ENCODE measurements around the gene TBC1D14. TPM values are rescaled to one million over a fixed set of nuclear protein-coding genes. Genes with fewer than 3 reads are reported as not detected.

The TBC1D14 gene
- polyA plus RNA-seq, 1 of the 3 experiments (the other 2 are of a cell fraction), result 39.5 TPM

DNA sequence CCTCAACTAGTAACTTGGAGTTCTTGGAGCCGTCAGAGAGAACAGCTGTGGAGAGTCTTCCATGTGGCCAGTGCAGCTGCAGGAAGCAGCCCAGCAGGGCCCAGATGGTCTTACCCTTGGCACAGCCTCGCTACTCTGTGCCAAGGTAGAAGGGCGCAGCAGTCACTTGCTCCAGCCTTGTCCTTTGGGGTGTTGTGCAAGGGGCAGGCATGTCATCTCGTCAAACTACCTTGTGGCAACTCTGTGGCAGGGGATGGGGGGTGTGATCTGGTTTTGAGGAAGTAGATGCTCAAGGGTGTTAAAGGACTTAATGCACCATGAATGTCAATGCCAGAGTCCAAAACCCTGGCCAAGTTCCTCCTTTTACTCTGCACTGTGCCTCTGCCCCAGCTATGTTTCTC lies 34.2 kb upstream of the TBC1D14 start:
- ChIA-PET CTCF (interaction anchor here (1.3 to 7.9 kb wide), 6 partner anchors 10 to 329 kb away, joined by 3 to 204 read pairs (median 34); partner anchors contain the start of genes BLOC1S4 and KIAA0232), POLR2A (no interaction called here)
- no peak for TF ChIP-seq RXRA (IDR thresholded peaks at IDR 0.05; ENCODE audit: borderline replicate concordance, low read depth)
- TF ChIP-seq, protein P1, sequence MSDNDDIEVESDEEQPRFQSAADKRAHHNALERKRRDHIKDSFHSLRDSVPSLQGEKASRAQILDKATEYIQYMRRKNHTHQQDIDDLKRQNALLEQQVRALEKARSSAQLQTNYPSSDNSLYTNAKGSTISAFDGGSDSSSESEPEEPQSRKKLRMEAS (IDR thresholded peaks at IDR 0.05; ENCODE audit: low read depth), result no peak
- TF ChIP-seq TEAD4 (IDR thresholded peaks at IDR 0.05; ENCODE audit: borderline replicate concordance, insufficient read depth), result no peak
- Histone ChIP-seq H3F3A (replicated peaks; ENCODE audit: insufficient read depth) (peaks cover 5% of the 10 kb centered on the region), H3K27ac (ENCODE audit: low read depth in 2 of 2, low read length in 1 of 2) (no peak overlapping the region), H3K36me3 (replicated peaks in 1 of 2; ENCODE audit: control insufficient read depth in 1 of 2, insufficient read depth in 2 of 2, low read length in 1 of 2) (peaks cover 17 to 73% of the 10 kb centered on the region in 2 experiments), H3K27me3 (ENCODE audit: insufficient read depth) (no peaks in the 10 kb centered on the region), H3K4me3 (ENCODE audit: low read depth in 2 of 2, low read length in 1 of 2) (no peak overlapping the region), H3K9me2 (no peaks in the 10 kb centered on the region), H3K4me2 (no peak overlapping the region), H2AFZ (ENCODE audit: low read depth) (no peak overlapping the region), H3K79me2 (ENCODE audit: insufficient read depth) (no peaks in the 10 kb centered on the region; the same call in 1 of the 2 replicates), H3K9me3 (no peaks in the 10 kb centered on the region), H3K9ac (no peak overlapping the region), H4K20me1 (ENCODE audit: insufficient read depth) (peaks cover 14% of the 10 kb centered on the region), H3K4me1 (ENCODE audit: control insufficient read depth in 1 of 2, insufficient read depth in 2 of 2, low read depth in 1 of 2, low read length in 1 of 2) (no peaks in the 10 kb centered on the region)
- DNase-seq, result no peak
- 71% methylated on average over 1 of the region's 4 CpGs for WGBS (ENCODE audit: low lambda C conversion rate)

DNA sequence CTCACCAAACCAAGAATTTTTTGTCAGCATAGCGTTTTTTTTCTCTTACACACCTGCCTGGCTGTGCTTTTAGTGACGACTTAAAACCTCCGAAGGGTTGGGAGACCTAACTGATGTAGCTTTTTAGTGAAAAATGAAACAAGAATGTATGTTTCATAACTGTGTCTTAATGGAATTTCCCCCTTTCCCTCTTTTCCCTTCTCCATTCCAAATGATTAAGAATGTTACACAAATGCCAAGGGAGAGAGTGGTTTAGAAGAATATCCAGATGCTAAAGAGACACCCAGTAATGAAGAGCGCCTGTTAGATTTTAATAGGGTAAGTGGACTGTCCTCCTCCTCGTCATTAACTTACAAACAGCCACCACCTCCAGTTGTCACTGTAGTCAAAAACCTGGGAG lies 33.2 kb upstream of the TBC1D14 start:
- no peak overlapping the region for H2AFZ ChIP-seq (ENCODE audit: low read depth)
- H3K4me2 ChIP-seq, result no peak overlapping the region
- H3K27me3 ChIP-seq (ENCODE audit: insufficient read depth), result no peaks in the 10 kb centered on the region
- H3K4me3 ChIP-seq (ENCODE audit: low read depth in 2 of 2, low read length in 1 of 2), result no peak overlapping the region
- H3K79me2 ChIP-seq (ENCODE audit: insufficient read depth), result no peaks in the 10 kb centered on the region; the same call in 1 of the 2 replicates
- ChIA-PET POLR2A (no interaction called here), CTCF (interaction anchor here (3.8 to 7.9 kb wide), 3 partner anchors 9 to 156 kb away, joined by 43 to 204 read pairs (median 57); partner anchors contain the start of gene BLOC1S4)
- no peak overlapping the region for H3K27ac ChIP-seq (ENCODE audit: low read depth in 2 of 2, low read length in 1 of 2)
- H3K9ac ChIP-seq, result no peak overlapping the region
- H3K36me3 ChIP-seq (replicated peaks in 1 of 2; ENCODE audit: control insufficient read depth in 1 of 2, insufficient read depth in 2 of 2, low read length in 1 of 2), result peaks cover 16 to 82% of the 10 kb centered on the region in 2 experiments
- 91% methylated on average over 5 of the region's 5 CpGs for WGBS (ENCODE audit: low lambda C conversion rate)
- no peaks in the 10 kb centered on the region for H3K9me2 ChIP-seq
- DNase-seq, result no peak
- TF ChIP-seq, protein P2, sequence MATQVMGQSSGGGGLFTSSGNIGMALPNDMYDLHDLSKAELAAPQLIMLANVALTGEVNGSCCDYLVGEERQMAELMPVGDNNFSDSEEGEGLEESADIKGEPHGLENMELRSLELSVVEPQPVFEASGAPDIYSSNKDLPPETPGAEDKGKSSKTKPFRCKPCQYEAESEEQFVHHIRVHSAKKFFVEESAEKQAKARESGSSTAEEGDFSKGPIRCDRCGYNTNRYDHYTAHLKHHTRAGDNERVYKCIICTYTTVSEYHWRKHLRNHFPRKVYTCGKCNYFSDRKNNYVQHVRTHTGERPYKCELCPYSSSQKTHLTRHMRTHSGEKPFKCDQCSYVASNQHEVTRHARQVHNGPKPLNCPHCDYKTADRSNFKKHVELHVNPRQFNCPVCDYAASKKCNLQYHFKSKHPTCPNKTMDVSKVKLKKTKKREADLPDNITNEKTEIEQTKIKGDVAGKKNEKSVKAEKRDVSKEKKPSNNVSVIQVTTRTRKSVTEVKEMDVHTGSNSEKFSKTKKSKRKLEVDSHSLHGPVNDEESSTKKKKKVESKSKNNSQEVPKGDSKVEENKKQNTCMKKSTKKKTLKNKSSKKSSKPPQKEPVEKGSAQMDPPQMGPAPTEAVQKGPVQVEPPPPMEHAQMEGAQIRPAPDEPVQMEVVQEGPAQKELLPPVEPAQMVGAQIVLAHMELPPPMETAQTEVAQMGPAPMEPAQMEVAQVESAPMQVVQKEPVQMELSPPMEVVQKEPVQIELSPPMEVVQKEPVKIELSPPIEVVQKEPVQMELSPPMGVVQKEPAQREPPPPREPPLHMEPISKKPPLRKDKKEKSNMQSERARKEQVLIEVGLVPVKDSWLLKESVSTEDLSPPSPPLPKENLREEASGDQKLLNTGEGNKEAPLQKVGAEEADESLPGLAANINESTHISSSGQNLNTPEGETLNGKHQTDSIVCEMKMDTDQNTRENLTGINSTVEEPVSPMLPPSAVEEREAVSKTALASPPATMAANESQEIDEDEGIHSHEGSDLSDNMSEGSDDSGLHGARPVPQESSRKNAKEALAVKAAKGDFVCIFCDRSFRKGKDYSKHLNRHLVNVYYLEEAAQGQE (IDR thresholded peaks at IDR 0.05; ENCODE audit: low read depth, low read length), result no peak
- TF ChIP-seq EP300 (IDR thresholded peaks at IDR 0.05; ENCODE audit: borderline replicate concordance in 1 of 2, low read depth in 1 of 2, low read length in 1 of 2) (no peak), TAF1 (IDR thresholded peaks at IDR 0.05; ENCODE audit: borderline replicate concordance, low read depth, low read length) (no peak), TEAD4 (IDR thresholded peaks at IDR 0.05; ENCODE audit: borderline replicate concordance, insufficient read depth) (no peak)
- TF ChIP-seq, protein P3, sequence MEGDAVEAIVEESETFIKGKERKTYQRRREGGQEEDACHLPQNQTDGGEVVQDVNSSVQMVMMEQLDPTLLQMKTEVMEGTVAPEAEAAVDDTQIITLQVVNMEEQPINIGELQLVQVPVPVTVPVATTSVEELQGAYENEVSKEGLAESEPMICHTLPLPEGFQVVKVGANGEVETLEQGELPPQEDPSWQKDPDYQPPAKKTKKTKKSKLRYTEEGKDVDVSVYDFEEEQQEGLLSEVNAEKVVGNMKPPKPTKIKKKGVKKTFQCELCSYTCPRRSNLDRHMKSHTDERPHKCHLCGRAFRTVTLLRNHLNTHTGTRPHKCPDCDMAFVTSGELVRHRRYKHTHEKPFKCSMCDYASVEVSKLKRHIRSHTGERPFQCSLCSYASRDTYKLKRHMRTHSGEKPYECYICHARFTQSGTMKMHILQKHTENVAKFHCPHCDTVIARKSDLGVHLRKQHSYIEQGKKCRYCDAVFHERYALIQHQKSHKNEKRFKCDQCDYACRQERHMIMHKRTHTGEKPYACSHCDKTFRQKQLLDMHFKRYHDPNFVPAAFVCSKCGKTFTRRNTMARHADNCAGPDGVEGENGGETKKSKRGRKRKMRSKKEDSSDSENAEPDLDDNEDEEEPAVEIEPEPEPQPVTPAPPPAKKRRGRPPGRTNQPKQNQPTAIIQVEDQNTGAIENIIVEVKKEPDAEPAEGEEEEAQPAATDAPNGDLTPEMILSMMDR (IDR thresholded peaks at IDR 0.05), result no peak
- TF ChIP-seq, protein P4, sequence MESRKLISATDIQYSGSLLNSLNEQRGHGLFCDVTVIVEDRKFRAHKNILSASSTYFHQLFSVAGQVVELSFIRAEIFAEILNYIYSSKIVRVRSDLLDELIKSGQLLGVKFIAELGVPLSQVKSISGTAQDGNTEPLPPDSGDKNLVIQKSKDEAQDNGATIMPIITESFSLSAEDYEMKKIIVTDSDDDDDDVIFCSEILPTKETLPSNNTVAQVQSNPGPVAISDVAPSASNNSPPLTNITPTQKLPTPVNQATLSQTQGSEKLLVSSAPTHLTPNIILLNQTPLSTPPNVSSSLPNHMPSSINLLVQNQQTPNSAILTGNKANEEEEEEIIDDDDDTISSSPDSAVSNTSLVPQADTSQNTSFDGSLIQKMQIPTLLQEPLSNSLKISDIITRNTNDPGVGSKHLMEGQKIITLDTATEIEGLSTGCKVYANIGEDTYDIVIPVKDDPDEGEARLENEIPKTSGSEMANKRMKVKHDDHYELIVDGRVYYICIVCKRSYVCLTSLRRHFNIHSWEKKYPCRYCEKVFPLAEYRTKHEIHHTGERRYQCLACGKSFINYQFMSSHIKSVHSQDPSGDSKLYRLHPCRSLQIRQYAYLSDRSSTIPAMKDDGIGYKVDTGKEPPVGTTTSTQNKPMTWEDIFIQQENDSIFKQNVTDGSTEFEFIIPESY (IDR thresholded peaks at IDR 0.05; ENCODE audit: borderline replicate concordance, low read depth), result no peak
- no peaks in the 10 kb centered on the region for H3K4me1 ChIP-seq (ENCODE audit: control insufficient read depth in 1 of 2, insufficient read depth in 2 of 2, low read depth in 1 of 2, low read length in 1 of 2)
- peaks cover 5% of the 10 kb centered on the region for H3F3A ChIP-seq (replicated peaks; ENCODE audit: insufficient read depth)
- peaks cover 14% of the 10 kb centered on the region for H4K20me1 ChIP-seq (ENCODE audit: insufficient read depth)
- no peaks in the 10 kb centered on the region for H3K9me3 ChIP-seq
